Endothelial cell (in vitro differentiated cells): ENCODE data around the gene RNF26. TPM values are rescaled to one million over a fixed set of nuclear protein-coding genes. Genes with fewer than 3 reads are reported as not detected.

Experiments
- DNase-seq: peaks from one replicate; pipeline ENCODE4 v3.0.0; 2021; ENCODE audit warnings: low spot score
- H3K27ac Mint-ChIP-seq: one replicate; pipeline ENCODE4 v1.8.0; 2021; ENCODE audit warnings: mixed read lengths, inconsistent platforms; ENCODE audit not compliant: unreplicated experiment
- H3K27me3 Mint-ChIP-seq: one replicate; pipeline ENCODE4 v1.8.0; 2021; ENCODE audit warnings: mild to moderate bottlenecking, moderate library complexity, mixed read lengths, inconsistent platforms; ENCODE audit not compliant: unreplicated experiment
- H3K36me3 Mint-ChIP-seq: one replicate; pipeline ENCODE4 v1.8.0; 2021; ENCODE audit warnings: mild to moderate bottlenecking, low read depth, mixed read lengths, inconsistent platforms; ENCODE audit not compliant: unreplicated experiment
- H3K4me1 Mint-ChIP-seq: one replicate; pipeline ENCODE4 v1.8.0; 2021; ENCODE audit warnings: mild to moderate bottlenecking, mixed read lengths, inconsistent platforms; ENCODE audit not compliant: unreplicated experiment
- H3K4me3 Mint-ChIP-seq: one replicate; pipeline ENCODE4 v1.8.0; 2021; ENCODE audit warnings: mild to moderate bottlenecking, mixed read lengths, inconsistent platforms; ENCODE audit not compliant: unreplicated experiment
- H3K9me3 Mint-ChIP-seq: one replicate; pipeline ENCODE4 v1.8.0; 2021; ENCODE audit warnings: mixed read lengths, inconsistent platforms; ENCODE audit not compliant: unreplicated experiment
- total RNA-seq: library from RNA; stranded (reverse); fragmentation: NEBNext Ultra II Directional; extraction: Animal tissue kit (Norgen Biotek cat#: 25700); gene quantifications from one replicate; pipeline ENCODE4 v1.2.1, GENCODE V29; 2021; ENCODE audit not compliant: unreplicated experiment
- TF ChIP-seq, protein P1 (sequence below): fragments of 200-600 bp; sonication (generic); IDR thresholded peaks from one replicate; pipeline ENCODE4 v1.5.0; 2021; ENCODE audit warnings: antibody characterized with exemption; ENCODE audit not compliant: unreplicated experiment

Gene RNF26
- total RNA-seq, 1 donor from 2014 or later = 31.5 TPM

DNA sequence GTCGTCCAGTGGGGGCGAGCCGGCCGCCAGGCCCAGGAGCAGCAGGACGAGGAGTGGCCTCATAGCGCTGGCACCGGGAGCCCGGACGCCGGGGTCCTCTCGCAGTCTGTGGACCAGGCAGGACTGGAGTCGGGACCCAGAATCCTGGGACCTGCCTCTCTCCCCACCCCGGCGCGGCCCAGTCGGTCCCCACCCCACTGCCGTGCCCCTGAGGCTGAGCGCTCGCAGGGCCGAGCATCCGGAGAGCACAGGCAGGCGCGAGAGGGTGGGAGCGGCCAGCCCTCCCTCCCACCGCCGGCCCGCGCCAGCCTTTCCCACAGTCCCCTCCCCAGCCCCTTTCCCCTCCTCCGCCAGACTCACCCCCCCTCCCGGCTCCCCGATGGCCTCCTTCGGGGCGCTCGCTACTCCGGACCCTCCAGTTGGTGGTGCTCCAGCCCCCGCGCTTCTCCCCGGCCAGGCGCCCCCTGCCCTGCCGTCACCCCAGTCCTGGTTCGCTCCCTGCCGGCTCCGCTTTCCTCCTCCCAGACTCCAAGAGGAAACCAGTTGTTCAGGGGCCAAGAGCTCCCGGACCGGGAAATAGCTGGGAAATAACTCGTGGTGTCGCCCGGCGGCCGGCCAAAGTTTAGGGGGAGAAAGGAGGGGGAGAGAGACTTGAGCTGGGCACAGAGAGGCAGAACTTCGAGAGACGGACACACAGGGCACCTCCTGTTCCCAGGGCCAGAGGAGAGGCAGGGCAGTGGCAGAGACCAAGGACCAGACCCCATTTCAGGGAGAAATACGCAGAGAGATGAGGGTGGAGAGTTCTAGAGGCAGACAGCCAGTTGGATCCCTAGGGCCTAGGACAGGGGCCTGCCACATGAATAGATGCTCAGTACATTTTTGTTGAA lies 6.3 kb downstream of the RNF26 start, which contains the start of gene C1QTNF5:
Gene C1QTNF5 (minus strand): TSS at position 549 of the 887 bp plus-strand sequence. CDS start 486 bp downstream, at position 63.
- Mint-ChIP-seq H3K9me3 (no peaks in the 10 kb centered on the region), H3K27ac (peak within 1 kb of the TSS; percentile 72), H3K4me3 (peak within 1 kb of the TSS; percentile 85), H3K27me3 (peaks cover 23% of the 10 kb centered on the region), H3K4me1 (peaks cover 38% of the 10 kb centered on the region), H3K36me3 (no peaks in the 10 kb centered on the region)
- DNase-seq = peak; percentile 60
- TF ChIP-seq, protein P1, sequence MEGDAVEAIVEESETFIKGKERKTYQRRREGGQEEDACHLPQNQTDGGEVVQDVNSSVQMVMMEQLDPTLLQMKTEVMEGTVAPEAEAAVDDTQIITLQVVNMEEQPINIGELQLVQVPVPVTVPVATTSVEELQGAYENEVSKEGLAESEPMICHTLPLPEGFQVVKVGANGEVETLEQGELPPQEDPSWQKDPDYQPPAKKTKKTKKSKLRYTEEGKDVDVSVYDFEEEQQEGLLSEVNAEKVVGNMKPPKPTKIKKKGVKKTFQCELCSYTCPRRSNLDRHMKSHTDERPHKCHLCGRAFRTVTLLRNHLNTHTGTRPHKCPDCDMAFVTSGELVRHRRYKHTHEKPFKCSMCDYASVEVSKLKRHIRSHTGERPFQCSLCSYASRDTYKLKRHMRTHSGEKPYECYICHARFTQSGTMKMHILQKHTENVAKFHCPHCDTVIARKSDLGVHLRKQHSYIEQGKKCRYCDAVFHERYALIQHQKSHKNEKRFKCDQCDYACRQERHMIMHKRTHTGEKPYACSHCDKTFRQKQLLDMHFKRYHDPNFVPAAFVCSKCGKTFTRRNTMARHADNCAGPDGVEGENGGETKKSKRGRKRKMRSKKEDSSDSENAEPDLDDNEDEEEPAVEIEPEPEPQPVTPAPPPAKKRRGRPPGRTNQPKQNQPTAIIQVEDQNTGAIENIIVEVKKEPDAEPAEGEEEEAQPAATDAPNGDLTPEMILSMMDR = no peak

DNA sequence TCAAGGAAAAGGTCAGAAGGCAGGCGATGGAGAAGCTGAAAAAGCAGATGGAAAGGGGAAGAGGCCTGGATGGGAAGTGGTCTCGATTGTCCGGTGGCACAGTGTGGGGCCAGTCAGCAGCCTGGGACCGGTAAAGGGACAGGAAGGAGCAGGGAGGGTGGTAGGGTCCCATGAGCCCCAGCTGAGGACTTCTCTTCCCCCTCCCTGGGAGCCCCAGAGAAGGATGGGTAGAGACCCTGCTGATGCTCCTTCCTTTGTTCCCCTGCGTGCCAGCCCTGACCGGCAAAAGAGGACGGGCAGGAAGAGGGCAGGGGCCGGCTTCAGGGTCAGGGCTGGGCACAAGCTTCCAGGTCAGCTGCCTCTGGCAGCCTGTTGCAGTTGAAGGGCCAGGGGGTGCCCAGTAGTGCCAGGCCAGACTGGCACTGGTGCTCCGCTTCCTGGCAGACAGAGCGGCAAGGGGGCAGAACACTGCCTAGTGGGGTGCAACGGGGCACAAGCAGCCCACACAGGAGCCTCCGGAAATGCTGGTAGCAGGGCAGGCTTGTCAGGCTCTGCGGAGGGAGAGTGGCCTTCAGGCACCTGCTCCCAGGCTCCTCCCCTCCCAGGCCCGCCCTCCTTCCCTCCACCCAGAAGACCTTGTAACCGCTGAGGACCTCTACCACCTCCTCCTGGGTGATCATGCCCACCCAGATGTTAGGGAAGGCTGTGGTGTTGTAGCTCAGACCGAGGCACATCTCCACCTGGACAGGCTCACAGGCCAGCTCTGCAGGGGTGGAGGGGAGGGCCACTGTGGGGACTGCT lies 7.1 kb downstream of the RNF26 start:
- Mint-ChIP-seq H3K27me3 (peaks cover 23% of the 10 kb centered on the region), H3K9me3 (no peaks in the 10 kb centered on the region), H3K4me1 (peaks cover 33% of the 10 kb centered on the region), H3K27ac (peak overlapping the region; percentile 72), H3K4me3 (peak overlapping the region; percentile 85), H3K36me3 (no peaks in the 10 kb centered on the region)
- TF ChIP-seq, protein P1 = no peak
- no peak for DNase-seq

DNA sequence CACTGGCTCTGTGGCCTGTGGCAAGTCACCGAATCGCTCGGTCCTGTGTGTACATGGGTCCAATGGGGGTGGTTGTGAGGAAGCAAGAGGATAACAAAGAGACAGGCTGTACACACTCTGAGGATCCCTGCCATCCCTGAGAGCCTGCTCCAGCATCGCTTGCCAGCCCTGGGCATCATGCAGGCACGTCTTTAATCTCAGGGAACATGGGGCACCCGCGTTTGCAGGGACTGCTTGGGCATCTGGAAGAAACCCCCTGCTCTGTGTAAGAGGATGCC lies 7.6 kb downstream of the RNF26 start:
- H3K27me3 Mint-ChIP-seq = peaks cover 26% of the 10 kb centered on the region
- no peak for DNase-seq
- H3K4me3 Mint-ChIP-seq = no peak overlapping the region
- H3K4me1 Mint-ChIP-seq = peaks cover 29% of the 10 kb centered on the region
- TF ChIP-seq, protein P1 = no peak
- H3K9me3 Mint-ChIP-seq = no peaks in the 10 kb centered on the region
- H3K36me3 Mint-ChIP-seq = no peaks in the 10 kb centered on the region
- peak overlapping the region; percentile 13 for H3K27ac Mint-ChIP-seq

DNA sequence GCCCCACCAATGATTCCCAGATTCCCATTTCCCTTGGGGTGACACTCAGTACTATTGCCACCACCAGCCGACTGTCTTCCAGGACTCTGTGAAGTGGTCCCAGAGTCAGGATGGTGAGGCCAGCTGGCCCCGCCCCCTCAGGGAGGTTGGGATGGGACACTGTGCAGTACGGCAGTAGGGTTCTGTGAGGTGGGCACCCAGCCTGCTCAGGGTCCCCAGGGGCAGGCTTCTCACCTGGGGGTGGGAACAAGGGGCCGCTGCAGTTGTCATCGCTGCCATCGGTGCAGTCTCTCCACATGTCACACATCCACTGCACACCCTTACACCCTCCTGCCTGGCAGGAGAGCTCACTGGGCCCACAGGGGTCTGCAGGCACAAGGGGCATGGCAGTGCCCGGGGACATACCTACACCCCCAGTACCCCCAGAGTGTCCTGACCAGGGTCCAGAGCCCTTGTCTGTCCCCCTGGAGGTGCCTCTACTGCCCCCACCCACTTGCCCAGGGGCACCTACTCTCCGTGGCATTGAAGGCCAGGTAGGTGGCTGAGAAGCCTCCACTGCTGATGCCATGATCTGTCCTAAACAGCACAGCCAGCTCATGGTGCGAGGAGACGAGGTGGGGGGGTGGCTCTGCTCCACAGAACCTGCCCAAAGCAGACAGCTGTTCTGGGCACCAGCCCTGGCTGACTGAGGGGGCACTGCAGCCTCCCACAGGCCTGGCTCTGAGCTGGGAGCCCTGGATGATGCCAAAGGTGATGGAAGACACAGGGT lies 8.2 kb downstream of the RNF26 start:
- no peak overlapping the region for H3K4me3 Mint-ChIP-seq
- no peak overlapping the region for H3K27ac Mint-ChIP-seq
- H3K4me1 Mint-ChIP-seq = peaks cover 27% of the 10 kb centered on the region
- no peaks in the 10 kb centered on the region for H3K36me3 Mint-ChIP-seq
- TF ChIP-seq, protein P1 = no peak
- peaks cover 26% of the 10 kb centered on the region for H3K27me3 Mint-ChIP-seq
- no peak for DNase-seq
- H3K9me3 Mint-ChIP-seq = no peaks in the 10 kb centered on the region
